ENCODE data around the gene TMEM127.
"Not testable (repeated sequence)": the region's sequence is repeated elsewhere in the genome, so short reads cannot be mapped to it uniquely, and the experiment has no call there.

- TF ChIP-seq CTCF (IDR thresholded peaks at IDR 0.05 in 4 of 5, conservative IDR thresholded peaks at IDR 0.05 in 1 of 5); POLR2A (IDR thresholded peaks at IDR 0.05): not testable (repeated sequence)
Measured at GRCh38 chr2:96257744-96258143, 8.1 kb downstream of the TMEM127 start.

All from gastrocnemius medialis (tissue), 4 donors.